ENCODE data around the gene LMTK2.
A peak's percentile ranks its signal among the peaks of the same experiment; 100 is the strongest.

Gene LMTK2

DNA sequence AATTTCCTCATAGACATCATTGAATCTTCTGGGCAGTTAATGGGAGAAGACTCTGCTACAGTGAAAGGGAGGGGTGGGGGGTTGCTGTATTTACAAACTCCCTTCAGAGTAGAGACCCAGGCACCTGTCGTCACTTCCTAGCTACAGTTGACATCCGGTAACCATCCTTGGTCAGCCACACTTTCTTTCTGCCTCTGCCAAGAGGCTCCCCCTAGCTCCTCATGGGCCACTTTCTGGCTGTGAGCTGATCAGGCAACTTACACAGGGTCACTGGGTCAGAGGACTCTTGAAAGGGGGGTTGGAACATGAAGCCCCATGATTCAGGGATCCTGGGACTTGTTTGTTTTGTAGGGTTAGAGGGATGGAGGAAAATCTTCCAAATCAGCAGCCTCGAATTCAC, 144.1 kb downstream of the LMTK2 start:
- peaks cover 18% of the 10 kb centered on the region for H3K4me1 ChIP-seq (ENCODE audit: control insufficient read depth, insufficient read depth, low read length)

GRCh38 chr7:98251231-98251600, 144.6 kb downstream of the LMTK2 start:
- Histone ChIP-seq H3K36me3 (ENCODE audit: insufficient read depth, low read length) (peaks cover 3% of the 10 kb centered on the region), H3K4me1 (ENCODE audit: control insufficient read depth, insufficient read depth, low read length) (peaks cover 18% of the 10 kb centered on the region), H3K27me3 (ENCODE audit: control insufficient read depth, insufficient read depth, low read length) (no peaks in the 10 kb centered on the region), H3K9me3 (replicated peaks; ENCODE audit: low read length) (no peaks in the 10 kb centered on the region), H3K4me3 (ENCODE audit: low read length) (peak overlapping the region; percentile 99), H3K9ac (ENCODE audit: low read depth, low read length) (peak overlapping the region; percentile 93), H3K4me2 (ENCODE audit: low read length) (peak overlapping the region; percentile 97)

More for the DNA sequence above, 144.1 kb downstream of the LMTK2 start:
- Histone ChIP-seq H3K27me3 (ENCODE audit: control insufficient read depth, insufficient read depth, low read length) (no peaks in the 10 kb centered on the region), H3K9ac (ENCODE audit: low read depth, low read length) (no peak overlapping the region), H3K4me3 (ENCODE audit: low read length) (peak overlapping the region; percentile 99), H3K4me2 (ENCODE audit: low read length) (peak overlapping the region; percentile 97), H3K9me3 (replicated peaks; ENCODE audit: low read length) (no peaks in the 10 kb centered on the region), H3K36me3 (ENCODE audit: insufficient read depth, low read length) (peaks cover 3% of the 10 kb centered on the region)

DNA sequence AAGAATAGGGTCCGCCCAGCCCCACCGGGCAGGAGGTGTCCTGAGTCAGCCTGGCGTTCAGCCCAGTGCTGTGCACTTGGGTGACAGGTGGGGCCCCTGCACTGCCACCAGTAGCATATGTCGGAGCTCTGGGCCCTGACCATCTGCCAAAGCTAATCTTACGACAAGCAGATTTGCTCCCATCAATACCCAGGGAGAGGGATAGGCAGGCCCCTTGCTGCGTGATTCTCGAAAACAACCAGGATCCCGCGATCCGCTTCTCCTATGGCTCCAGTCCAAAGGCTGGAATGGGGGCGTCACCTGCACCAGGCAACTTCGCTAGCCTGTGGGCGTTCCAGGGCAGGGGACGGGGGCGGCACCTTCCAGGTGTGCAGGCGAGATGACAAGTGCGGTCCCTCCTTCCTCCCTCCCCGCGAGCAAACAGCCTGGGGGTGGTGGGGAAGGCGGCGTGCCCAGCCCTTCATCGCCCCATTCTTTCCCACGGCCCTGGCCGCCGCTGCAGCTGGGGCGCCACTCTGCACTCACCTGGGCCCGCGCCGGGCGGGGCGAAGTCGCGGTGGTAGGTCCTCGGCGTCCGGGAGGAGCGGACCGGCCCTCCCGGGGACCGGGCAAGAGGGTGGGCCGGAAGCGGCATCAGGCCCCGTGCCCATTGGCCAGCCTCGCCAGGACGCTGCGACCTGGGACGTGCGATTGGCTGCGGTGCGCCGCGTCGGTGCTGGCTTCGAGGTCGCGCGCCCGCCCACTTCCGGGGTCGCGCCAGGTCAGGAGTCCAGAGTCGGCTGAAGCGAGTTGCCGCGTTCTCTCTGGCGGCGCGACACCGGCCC, 145.2 kb downstream of the LMTK2 start, which contains the start of gene TECPR1:
Gene TECPR1, minus strand, starts transcription at position 632 of the 824 bp plus-strand sequence. CDS start 6,086 bp downstream, outside the sequence.
- peak within 1 kb of the TSS; percentile 93 for H3K9ac ChIP-seq (ENCODE audit: low read depth, low read length)
- H3K4me1 ChIP-seq (ENCODE audit: control insufficient read depth, insufficient read depth, low read length), result peaks cover 18% of the 10 kb centered on the region
- H3K9me3 ChIP-seq (replicated peaks; ENCODE audit: low read length), result no peaks in the 10 kb centered on the region
- H3K27me3 ChIP-seq (ENCODE audit: control insufficient read depth, insufficient read depth, low read length), result no peaks in the 10 kb centered on the region
- H3K4me3 ChIP-seq (ENCODE audit: low read length), result peak within 1 kb of the TSS; percentile 99
- H3K4me2 ChIP-seq (ENCODE audit: low read length), result peak within 1 kb of the TSS; percentile 97
- H3K36me3 ChIP-seq (ENCODE audit: insufficient read depth, low read length), result peaks cover 4% of the 10 kb centered on the region

GRCh38 chr7:98252425-98253054, 145.9 kb downstream of the LMTK2 start:
- H3K4me2 ChIP-seq (ENCODE audit: low read length), result peak overlapping the region; percentile 97
- H3K9ac ChIP-seq (ENCODE audit: low read depth, low read length), result peak overlapping the region; percentile 93
- peaks cover 18% of the 10 kb centered on the region for H3K4me1 ChIP-seq (ENCODE audit: control insufficient read depth, insufficient read depth, low read length)
- peaks cover 8% of the 10 kb centered on the region for H3K36me3 ChIP-seq (ENCODE audit: insufficient read depth, low read length)
- H3K9me3 ChIP-seq (replicated peaks; ENCODE audit: low read length), result no peaks in the 10 kb centered on the region
- peak overlapping the region; percentile 99 for H3K4me3 ChIP-seq (ENCODE audit: low read length)
- H3K27me3 ChIP-seq (ENCODE audit: control insufficient read depth, insufficient read depth, low read length), result no peaks in the 10 kb centered on the region

DNA sequence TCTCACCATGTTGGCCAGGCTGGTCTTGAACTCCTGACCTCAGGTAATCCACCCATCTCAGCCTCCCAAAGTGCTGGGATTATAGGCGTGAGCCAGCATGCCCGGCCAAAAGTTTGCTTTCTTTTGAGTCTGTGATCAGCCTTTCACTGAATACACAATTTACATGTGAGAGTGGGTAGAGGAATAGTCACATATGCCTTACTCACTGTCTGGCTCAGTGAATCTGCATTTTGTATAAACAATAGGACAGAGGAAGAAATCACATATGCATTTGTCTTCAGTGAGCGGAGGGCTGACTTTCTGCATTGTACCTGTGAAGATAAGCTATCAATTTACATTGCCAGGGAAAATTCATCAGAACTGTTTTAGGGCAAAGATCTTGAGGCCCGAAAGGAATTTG, 147.9 kb downstream of the LMTK2 start:
- Histone ChIP-seq H3K27me3 (ENCODE audit: control insufficient read depth, insufficient read depth, low read length) (no peaks in the 10 kb centered on the region), H3K9me3 (replicated peaks; ENCODE audit: low read length) (no peaks in the 10 kb centered on the region), H3K9ac (ENCODE audit: low read depth, low read length) (no peak overlapping the region), H3K4me1 (ENCODE audit: control insufficient read depth, insufficient read depth, low read length) (peaks cover 18% of the 10 kb centered on the region), H3K4me3 (ENCODE audit: low read length) (no peak overlapping the region), H3K36me3 (ENCODE audit: insufficient read depth, low read length) (peaks cover 11% of the 10 kb centered on the region), H3K4me2 (ENCODE audit: low read length) (no peak overlapping the region)

GRCh38 chr7:98254951-98255610, 148.4 kb downstream of the LMTK2 start:
- Histone ChIP-seq H3K9me3 (replicated peaks; ENCODE audit: low read length) (no peaks in the 10 kb centered on the region), H3K4me3 (ENCODE audit: low read length) (no peak overlapping the region), H3K27me3 (ENCODE audit: control insufficient read depth, insufficient read depth, low read length) (no peaks in the 10 kb centered on the region), H3K4me2 (ENCODE audit: low read length) (no peak overlapping the region), H3K4me1 (ENCODE audit: control insufficient read depth, insufficient read depth, low read length) (peaks cover 18% of the 10 kb centered on the region), H3K9ac (ENCODE audit: low read depth, low read length) (no peak overlapping the region), H3K36me3 (ENCODE audit: insufficient read depth, low read length) (peaks cover 11% of the 10 kb centered on the region)

DNA sequence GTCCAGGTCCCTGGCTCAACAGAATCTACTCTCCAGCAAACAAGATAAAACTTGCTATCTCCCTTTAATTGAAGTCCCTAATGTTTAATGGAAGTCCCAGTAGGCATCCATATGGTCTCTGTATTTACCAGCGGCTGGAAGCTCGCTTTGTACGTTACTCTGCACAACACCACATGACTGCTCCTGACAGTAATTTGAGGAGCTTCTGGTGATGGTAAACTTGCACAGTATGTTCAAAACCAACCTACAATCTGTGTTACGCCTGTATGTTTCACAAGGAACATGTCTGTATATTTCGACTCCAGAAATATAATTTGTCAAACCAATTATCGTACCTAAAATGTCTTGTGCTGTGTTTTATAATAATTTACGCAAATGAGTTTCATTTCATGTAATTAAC, 149.8 kb downstream of the LMTK2 start:
- Histone ChIP-seq H3K9ac (ENCODE audit: low read depth, low read length) (no peak overlapping the region), H3K4me2 (ENCODE audit: low read length) (no peak overlapping the region), H3K9me3 (replicated peaks; ENCODE audit: low read length) (no peaks in the 10 kb centered on the region), H3K4me1 (ENCODE audit: control insufficient read depth, insufficient read depth, low read length) (peaks cover 10% of the 10 kb centered on the region), H3K4me3 (ENCODE audit: low read length) (no peak overlapping the region), H3K27me3 (ENCODE audit: control insufficient read depth, insufficient read depth, low read length) (no peaks in the 10 kb centered on the region), H3K36me3 (ENCODE audit: insufficient read depth, low read length) (peaks cover 11% of the 10 kb centered on the region)

DNA sequence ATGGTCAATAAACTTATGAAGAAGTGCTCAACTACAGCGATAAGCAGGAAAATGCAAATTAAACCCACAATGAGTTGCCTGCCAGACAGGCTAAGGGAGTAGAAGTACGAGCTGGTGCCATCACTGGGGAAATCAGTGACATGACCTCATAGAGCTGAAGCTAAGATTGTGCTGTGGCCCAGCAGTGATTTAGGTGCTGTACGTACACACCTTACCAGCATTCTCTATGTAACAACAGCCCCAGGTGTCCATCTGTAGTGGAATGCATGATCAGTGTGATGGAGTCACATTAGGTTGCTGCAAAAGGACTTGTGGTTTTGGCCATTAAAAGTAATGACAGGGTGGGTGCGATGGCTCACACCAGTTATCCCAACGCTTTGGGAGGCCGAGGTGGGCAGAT, 151.0 kb downstream of the LMTK2 start:
- Histone ChIP-seq H3K36me3 (ENCODE audit: insufficient read depth, low read length) (peaks cover 11% of the 10 kb centered on the region), H3K27me3 (ENCODE audit: control insufficient read depth, insufficient read depth, low read length) (no peaks in the 10 kb centered on the region), H3K4me1 (ENCODE audit: control insufficient read depth, insufficient read depth, low read length) (peaks cover 7% of the 10 kb centered on the region), H3K9ac (ENCODE audit: low read depth, low read length) (no peak overlapping the region), H3K4me2 (ENCODE audit: low read length) (no peak overlapping the region), H3K9me3 (replicated peaks; ENCODE audit: low read length) (no peaks in the 10 kb centered on the region), H3K4me3 (ENCODE audit: low read length) (no peak overlapping the region)

All from skeletal muscle satellite cell (primary cell).